Pulmonary artery endothelial cell (primary cell): ENCODE measurements around the gene LGALS12. TPM values are rescaled to one million over a fixed set of nuclear protein-coding genes. Genes with fewer than 3 reads are reported as not detected.
"Not testable (repeated sequence)": the region's sequence is repeated elsewhere in the genome, so short reads cannot be mapped to it uniquely, and the experiment has no call there.

Experiments
- DNase-seq: peaks from one replicate; pipeline ENCODE4 v3.0.0-alpha.2; 2011; ENCODE audit warnings: low read depth, low spot score
- total RNA-seq: library from RNA; depleted of rRNA; stranded (reverse); fragments of >200 nt; gene quantifications from 2 replicates; pipeline ENCODE4 v1.2.3, GENCODE V29; 2014

LGALS12 gene
- total RNA-seq, 1 donor from 2014 or later, result not detected

DNA sequence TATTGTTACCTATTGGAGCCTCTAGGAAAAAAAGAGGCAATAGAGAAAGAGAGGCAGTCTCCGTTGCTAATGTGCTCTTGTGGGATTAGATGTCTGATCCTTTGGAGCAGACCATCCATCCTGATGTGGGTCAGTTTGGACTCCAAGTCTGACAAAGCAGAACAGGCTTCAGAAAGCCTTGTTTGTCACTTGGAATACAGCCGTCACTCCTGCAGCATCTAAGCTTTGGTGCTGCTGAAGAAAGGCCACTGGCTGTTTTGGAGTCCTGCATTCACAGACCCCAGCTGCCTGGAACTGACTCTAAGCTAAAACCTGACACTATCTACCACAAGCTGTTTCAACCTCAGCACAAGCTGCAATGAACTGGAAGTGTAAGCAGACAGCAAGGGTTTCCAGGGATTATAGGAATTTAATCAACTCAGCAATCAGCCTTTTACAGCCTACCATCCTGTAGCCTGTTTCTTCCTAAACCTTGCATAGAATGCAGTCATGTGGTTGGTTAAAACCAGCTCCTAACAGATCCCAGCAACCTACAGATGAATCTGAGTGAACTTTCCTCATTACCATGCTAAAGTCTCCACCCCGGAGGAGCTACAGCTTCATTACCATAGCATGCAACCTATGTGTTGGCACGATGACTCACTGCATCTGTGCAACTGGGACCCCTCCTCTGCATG, 27.1 kb downstream of the LGALS12 start:
- DNase-seq, result no peak

DNA sequence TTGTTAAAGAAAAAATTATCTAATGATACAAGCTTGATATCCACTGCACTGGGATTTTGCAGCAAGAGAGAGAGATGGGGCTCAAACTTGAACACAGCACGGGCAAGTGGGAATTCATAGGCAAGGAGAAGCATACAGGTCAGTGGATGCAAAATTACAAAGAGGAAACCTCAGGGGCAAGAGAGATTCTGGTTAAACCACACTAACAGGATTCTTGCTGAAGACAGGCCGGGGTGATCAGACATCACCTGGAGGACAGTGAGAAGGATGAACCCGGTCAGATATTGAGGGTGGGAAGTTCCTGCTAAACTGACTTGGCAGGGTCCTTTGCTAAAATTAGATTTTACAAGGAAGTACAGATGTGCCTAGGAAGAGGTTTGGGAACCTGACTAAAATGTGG, 28.2 kb downstream of the LGALS12 start:
- no peak for DNase-seq

DNA sequence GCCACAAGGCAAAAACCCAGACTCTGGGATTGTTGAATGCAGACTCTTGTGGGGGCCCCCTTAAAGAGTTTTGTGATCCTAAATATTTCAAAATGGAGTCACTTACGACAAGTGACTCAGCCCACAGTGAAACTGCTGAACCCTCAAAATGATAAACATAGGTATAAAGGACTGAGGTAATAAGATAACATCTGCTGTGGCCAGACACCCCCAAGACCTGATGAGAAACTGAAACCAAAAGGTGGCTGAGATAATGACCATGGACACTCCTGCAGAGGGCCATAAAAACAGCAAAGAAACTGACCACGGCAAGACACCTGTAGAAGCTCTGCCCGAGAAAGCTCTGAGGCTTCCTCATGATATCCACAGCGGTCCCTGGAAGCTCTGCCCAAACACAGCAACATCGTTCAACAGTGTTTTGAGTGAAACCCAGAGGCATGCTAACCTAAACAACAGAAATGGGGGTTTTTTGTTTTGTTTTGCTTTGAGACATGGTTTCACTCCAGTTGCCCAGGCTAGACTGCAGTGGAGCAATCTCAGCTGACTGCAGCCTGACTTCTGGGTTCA, 29.1 kb downstream of the LGALS12 start:
- no peak for DNase-seq

DNA sequence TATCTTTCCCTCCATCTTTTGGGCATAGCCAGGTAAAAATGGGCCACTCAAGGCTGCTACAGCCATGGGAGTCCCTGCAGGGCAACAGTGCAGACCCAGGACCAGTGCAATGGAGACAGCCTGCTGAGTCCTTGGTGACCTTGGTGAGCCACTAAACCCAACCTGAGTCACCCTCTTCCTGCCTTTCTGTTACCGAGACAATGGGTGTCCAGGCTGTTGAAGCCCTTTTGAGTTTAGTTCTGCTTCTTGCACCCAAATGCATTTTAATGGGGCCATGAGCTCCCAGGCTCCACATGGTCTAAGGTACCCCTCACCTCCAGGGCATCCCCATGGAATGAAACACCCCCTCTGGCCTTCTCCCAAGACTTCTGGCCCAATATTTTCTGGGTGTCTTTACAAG, 29.9 kb downstream of the LGALS12 start:
- no peak for DNase-seq

DNA sequence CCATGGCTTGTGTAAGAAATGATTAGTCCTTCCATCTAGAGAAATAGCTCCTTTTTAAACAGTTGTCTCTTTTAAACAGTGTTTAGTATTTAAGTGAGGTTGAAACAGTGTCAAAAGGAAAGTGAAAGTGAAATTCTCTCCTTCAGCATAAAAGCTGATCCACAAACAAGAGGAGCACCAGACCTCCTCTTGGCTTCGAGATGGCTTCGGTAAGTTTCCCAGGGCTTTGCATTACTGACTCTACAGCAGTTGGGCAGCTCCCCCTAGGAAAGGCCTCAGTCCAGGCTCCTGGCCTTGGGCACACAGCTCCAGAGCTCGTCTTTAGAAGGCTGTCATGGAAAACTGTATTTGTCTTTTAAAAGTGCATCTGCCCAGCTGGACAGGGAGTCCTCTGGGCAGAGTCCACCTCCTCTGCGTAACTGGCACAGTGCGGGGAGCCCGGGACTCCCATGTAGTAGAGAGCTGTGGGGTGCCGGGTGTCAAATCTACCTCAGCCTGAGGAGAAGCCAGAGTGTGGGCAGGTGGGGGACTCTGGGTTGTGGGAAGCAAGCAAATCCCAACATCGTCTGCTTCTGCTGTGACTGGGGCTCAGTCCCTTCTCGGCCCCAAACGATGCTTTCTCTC, 30.9 kb downstream of the LGALS12 start, which contains the start of gene PLAAT4:
PLAAT4 (plus strand) TSS at position 140 of the 624 bp plus-strand sequence; CDS start at position 201, 61 bp downstream.
- DNase-seq, result no peak

DNA sequence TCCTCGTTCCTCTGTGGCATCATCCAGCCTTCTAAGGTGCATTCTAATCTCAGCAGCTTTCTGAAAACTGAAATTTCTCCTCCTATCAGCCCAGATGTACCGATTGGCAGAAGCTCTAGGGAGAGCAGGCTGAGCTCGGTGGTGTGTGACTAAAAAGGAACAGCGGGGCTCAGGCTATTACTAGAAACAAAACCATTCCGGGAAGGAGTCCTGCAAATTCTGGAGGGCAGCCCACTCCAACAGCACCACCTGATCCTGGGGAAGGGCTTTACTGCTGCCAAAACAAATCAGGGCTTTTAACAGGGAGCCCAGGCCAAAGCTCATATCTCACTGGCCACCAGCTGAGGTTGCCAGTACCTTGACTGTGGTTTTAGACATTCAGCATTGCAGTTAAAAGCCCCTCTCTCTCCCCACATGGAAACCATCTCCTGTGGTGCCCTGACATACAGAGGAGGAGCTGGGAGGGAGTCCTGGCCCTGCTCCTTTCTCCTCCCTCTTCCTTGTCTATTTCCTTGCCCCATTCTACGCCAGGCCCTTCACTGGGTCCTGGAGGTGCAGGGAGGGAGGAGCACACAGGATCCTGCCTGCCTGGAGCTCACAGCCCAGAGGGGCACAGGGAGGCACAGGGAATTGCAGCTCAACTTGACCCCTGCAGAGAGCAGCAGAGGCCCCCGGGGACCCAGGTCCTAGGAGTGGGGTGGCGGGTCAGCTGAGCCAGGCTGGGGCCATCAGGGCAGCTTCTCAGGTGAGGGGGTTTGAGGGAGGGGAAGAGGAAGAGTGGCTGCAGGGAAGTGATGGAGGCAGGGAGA, 31.6 kb downstream of the LGALS12 start:
- DNase-seq, result no peak

DNA sequence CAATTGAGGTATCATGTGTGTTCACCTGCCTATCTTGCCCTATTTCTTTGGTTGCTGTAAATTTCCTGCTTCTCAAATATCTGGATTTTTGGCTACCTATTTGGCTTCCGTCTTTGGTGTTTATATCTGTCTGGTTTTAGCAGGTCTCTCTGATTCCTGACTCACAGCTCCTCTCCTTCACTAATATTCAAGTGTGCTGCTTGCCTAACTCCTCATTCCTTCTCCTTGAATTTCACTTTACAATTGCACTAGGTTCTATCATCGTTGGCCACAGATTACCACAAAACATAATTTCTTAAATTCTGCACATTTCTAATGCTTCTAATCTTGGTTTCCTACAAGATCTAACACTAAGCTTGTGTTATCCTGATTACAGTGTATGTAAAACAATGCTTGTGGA, 36.6 kb downstream of the LGALS12 start:
- DNase-seq, result not testable (repeated sequence)

DNA sequence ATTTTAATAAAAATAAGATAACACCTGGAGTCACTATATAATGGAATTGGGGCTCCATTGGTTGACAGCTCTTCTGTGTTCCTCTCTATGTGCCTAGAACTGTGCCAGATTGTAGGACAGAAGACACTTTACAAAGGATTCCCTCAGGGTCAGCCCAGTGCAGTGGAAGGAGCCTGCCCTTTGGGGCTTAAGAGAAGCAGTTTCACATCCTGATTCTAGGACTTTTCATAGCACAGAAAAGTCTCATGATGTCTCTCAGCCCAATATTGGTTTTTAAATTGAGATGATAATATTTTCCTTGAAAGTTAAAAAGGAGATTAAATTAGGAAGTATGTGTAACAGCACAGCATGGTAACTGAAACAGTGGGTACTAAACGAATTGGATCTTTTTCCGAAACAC, 37.8 kb downstream of the LGALS12 start:
- DNase-seq, result no peak

DNA sequence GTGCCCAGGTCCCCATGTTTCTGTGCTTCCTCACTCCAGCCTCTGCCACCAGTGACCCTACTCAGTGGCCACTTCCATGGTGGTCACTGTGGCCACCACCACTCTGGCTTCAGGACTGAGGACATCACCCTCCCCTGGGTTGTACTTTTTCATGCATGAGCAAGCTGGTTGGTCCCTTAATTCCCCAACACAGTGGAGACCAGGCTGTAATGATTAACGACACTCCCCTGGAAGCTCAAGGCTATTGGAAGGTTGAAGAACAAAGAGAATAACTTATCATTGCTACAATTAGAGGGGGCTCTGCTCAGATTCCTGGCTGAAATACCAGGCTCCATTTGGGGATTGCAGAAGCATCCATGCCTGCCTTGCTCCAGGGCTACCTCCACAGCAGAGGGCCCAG, 41.2 kb downstream of the LGALS12 start:
- DNase-seq, result no peak

DNA sequence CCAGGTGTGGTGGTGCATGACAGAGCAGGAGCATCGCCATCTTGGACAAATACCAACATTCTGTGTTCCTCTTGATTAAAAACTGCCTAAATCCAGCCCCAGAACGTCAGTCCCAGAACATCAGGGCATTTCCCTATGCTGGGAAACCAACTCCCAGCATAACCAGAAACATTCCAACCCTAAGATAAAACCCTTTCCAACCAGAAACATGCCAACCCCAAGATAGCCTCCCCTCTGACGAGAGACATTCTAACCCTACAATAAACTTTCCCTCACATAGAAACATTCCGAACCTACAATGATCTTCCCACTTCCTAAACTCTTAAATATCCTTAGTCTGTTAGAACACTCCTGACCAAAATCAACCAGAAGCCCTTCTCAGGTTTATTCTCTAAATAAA, 42.3 kb downstream of the LGALS12 start:
- no peak for DNase-seq

DNA sequence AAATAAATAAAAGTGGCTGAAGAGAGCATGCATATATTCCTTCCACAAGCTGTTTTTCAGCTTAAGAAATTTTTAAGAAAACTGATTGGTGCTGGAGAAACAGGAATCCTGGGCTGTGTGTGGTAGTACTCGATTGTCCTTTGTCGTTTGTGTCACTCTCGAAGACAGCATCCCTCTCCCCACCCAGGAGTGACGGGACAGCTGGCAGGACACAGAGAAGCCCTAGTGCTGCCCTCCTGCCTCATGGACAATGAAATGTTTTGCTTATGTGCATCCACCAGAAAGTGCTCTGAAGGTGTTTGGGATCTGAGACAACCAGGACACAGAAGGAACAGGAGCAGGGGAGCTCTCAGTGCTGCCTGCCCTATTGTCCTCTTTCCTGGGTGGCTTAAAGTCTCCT, 43.5 kb downstream of the LGALS12 start:
- no peak for DNase-seq

DNA sequence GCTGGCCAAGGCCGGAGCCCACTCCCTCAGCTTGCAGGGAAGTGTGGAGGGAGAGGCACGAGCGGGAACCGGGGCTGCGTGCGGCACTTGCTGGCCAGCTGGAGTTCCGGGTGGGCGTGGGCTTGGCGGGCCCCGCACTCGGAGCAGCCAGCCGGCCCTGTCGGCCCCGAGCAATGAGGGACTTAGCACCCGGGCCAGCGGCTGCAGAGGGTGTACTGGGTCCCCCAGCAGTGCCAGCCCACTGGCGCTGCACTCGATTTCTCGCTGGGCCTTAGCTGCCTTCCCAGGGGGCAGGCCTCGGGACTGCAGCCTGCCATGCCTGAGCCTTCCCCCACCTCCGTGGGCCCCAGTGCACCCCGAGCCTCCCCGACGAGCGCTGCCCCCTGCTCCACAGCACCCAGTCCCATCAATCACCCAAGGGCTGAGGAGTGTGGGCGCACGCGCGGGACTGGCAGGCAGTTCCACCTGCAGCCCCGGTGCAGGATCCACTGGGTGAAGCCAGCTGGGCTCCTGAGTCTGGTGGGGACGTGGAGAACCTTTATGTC, 44.3 kb downstream of the LGALS12 start:
- DNase-seq, result not testable (repeated sequence)

DNA sequence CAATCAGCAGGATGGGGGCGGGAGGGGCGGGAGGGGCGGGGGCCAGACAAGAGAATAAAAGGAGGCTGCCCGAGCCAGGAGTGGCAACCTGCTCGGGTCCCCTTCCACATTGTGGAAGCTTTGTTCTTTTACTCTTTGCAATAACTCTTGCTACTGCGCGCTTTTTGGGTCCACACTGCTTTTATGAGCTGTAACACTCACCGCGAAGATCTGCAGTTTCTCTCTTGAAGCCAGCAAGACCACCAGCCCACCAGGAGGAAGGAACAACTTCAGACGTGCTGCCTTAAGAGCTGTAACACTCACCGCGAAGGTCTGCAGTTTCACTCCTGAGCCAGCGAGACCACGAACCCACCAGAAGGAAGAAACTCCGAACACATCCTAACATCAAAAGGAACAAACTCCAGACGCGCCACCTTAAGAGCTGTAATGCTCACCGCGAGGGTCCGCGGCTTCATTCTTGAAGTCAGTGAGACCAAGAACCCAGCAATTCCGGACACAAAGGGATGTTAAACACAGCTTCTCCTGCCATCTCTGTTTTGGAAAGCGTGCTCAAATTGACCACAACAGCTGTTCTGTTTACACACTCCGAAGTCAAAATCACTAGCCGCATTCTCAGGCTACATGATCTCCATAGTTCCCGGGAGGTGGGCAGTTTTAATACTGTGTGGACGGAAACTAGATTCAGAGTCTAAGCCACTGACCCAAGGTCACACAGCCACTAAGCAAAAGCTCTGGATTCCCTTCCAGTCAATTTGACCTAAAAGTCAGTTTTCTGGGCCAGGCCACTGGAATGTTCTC, 45.4 kb downstream of the LGALS12 start:
- no peak for DNase-seq

DNA sequence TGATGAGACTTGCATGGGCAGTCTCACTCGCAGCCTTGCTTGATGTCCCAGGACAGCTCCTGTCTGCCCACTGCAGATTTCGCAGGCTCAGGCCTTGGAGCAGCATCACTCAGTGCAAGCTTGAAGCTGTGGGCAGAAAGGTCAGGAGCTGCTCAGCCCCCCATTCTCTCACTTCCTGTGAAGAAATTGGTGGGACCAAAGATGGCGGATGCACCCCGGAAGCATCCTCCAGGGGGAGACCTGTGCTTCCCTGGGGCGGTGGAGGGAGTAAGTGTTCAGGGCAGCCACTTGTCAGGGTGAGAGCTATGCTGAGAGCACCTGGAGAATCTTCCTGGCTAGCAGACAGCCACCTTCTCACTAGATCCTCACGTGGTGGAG, 46.0 kb downstream of the LGALS12 start:
- DNase-seq, result no peak

DNA sequence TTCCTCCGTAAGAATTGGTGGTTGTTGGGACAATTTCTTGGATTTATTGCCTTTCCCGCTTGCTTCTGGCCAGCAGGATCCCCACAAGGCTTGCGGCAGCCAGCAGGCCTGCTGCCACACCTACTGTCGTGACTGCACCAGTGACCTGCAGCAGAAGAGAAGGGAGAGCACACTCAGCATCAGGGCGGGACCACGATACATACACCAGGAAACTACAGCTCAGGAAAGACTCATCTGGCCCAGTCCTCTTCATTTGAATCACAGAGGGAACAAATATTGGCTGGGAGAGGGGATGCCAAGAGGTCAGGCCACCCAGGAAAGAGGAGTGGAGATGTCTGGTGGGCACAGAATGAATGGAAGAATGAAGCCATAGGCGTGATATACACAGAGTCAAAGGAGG, 47.0 kb downstream of the LGALS12 start:
- no peak for DNase-seq

DNA sequence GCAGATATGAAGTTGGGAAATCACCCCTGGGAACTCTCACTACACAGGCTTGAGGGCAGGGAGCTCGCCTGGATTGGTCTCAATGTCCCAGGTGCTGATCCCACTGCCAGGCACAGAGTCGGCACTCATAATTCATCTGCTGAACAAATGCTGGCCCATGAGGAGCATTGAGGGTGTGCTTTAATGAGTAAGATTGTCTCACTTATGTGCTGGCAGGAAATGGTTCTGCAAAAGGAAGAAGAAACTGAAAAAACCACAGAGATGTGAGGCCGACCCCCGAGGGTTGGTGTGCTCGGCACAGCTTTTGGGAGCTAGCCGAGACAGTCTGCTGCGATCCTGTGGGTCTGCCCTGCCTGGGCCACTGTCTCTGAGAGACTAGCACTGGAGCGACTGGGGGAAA, 47.9 kb downstream of the LGALS12 start:
- DNase-seq, result no peak

DNA sequence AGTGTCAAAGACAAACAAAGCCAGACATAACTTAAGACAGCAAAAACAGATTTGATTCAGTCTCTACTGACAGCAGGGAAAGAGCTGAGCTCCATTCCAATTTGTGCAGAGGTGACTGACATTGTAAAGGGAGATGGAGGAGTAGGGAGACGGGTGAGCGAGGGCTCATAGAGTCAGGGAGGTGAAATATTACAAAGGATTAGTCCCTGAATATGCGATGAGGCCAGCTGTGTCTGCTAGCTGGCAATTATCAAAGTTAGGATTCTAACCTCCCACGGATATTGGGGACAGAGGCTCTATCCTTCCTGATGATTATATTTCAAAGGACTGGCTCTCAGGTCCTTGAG, 49.0 kb downstream of the LGALS12 start:
- DNase-seq, result no peak

DNA sequence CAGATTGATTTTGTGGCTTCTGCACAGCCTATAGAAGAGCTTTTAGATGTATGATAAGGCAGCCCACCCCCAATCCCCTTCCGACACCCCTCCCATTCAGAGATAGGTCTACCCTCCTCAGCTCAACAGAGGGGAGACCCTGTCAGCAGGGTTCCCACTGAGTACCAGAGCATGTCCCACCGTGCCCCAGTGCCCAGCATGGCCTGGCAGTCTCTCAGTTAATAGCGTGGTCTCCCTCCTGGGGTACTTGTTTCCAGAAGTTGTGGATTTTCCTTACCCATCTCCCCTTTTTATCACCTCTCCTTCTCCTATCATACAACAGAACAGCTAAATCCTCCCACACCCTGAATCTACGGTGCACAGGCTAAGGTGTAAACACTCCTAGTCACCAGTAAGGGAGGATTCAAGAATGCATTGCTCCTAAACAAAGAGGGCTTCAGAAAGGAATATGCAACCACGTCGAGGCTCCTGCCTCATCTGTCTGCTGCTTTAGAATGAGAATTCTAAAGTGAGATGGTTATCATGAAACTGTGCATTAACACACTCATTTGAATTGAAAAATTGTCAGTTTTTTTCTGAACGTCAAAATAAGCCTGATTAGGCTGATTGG, 50.6 kb downstream of the LGALS12 start:
- DNase-seq, result no peak

DNA sequence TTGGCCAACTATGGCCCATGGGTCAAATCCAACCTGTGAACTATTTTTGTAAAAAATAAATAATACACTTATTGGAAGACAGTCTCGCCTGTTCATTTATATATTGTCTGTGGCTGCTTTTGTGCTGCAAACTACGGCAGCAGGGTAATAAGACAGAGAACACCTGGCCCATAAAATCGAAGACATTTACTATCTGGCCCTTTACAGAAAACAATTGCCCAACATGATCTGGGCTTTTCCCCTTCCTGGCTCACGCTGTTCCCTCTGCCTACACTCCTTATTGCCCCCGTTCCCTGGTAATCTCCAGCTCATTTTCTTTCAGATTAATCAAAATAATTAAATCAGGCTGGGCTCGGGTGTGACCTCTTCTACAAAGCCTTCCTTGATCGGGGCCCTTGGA, 51.7 kb downstream of the LGALS12 start:
- no peak for DNase-seq

DNA sequence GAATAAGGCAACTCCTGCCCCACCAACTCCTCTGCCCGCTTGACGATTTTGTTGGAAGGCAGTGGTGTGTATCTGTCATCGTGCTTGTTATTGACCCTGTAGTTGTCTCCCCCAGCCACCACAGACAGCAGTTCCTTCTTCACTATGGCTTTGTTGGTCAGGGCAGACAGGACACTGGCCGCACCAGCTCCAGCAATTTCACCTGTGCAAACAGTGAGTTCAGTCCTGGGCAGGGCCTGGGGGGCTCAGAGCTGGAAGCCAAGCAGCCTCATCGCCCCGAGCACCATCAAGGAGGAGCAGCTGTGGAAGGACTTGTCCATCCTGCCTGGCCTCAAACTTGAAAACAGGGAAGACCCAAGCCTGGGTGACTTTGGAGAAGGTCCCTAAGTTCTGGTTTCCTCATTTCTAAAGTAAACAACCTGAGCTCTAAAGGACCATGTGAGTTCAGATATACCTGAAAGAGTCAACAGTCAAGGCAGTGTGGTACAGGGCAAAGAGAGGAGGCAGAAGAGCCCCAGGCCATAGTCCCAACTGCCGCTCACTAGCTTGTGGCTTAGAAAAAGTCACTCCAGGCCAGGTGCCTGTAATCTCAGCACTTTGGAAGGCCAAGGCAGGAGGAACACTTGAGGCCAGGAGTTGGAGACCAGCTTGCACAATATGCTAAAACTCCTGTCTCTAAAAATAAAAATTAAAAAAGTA, 52.7 kb downstream of the LGALS12 start:
- DNase-seq, result no peak
